Epithelial cell of esophagus (primary cell): ENCODE measurements around the gene RABL2B.

ENCODE experiments used
- DNase-seq: peaks from one replicate; pipeline ENCODE4 v3.0.0; 2010; ENCODE audit warnings: low read depth
- H3K4me3 ChIP-seq: 2 replicates; pipeline ENCODE4 v1.5.1; 2011; ENCODE audit warnings: mild to moderate bottlenecking, low read length, control low read depth
- TF ChIP-seq, protein P1 (sequence below): IDR thresholded peaks from 2 replicates; pipeline ENCODE4 v1.5.1; 2011; ENCODE audit warnings: low read depth, mild to moderate bottlenecking, low read length, control low read depth, inconsistent platforms; ENCODE audit not compliant: insufficient read depth; ENCODE audit errors: missing control alignments

Gene RABL2B

DNA sequence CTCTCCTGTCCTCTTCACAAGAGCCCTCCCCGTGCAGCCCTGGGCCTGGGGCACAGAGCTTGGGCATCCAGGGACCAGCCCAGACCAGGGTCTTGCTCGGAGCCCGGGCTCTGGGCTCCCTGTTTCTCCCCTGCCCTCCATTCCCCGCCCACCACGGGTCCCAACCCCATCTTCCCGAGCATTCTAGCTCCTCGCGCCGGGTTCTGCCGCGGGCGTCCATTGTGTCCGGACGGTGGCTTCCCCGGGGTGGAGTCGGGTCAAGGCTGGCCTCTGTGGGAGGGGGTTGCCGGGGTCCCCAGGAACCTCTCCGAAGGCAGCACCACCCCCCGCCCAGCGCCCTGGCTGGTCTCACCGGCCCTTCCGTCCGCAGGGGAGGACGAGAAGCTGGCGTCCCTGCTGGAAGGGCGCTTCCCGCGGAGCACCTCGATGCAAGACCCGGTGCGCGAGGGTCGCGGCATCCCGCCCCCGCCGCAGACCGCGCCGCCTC is 63.6 kb downstream of the RABL2B start:
- H3K4me3 ChIP-seq = no peak overlapping the region

DNA sequence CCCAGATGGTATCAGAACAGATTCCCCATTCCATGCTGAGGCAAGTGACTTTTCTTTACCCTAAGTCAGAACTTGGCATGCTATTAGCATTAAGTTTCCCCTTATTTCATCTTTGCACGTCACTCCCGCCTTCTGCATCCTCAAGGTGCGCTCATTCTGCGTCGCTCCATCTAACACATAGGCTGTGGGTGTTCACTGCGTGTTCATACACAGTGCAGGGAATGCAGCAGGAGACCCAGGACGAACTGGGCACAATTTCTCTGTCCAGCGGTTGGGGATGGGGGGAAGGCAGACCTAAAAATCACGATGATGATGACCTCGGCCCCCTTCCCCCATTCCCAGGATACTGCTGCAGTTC is 65.1 kb downstream of the RABL2B start:
- no peak for DNase-seq
- TF ChIP-seq, protein P1, sequence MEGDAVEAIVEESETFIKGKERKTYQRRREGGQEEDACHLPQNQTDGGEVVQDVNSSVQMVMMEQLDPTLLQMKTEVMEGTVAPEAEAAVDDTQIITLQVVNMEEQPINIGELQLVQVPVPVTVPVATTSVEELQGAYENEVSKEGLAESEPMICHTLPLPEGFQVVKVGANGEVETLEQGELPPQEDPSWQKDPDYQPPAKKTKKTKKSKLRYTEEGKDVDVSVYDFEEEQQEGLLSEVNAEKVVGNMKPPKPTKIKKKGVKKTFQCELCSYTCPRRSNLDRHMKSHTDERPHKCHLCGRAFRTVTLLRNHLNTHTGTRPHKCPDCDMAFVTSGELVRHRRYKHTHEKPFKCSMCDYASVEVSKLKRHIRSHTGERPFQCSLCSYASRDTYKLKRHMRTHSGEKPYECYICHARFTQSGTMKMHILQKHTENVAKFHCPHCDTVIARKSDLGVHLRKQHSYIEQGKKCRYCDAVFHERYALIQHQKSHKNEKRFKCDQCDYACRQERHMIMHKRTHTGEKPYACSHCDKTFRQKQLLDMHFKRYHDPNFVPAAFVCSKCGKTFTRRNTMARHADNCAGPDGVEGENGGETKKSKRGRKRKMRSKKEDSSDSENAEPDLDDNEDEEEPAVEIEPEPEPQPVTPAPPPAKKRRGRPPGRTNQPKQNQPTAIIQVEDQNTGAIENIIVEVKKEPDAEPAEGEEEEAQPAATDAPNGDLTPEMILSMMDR = no peak
- no peak overlapping the region for H3K4me3 ChIP-seq

More for the DNA sequence above, 63.6 kb downstream of the RABL2B start:
- no peak for DNase-seq
- TF ChIP-seq, protein P1 = no peak

DNA sequence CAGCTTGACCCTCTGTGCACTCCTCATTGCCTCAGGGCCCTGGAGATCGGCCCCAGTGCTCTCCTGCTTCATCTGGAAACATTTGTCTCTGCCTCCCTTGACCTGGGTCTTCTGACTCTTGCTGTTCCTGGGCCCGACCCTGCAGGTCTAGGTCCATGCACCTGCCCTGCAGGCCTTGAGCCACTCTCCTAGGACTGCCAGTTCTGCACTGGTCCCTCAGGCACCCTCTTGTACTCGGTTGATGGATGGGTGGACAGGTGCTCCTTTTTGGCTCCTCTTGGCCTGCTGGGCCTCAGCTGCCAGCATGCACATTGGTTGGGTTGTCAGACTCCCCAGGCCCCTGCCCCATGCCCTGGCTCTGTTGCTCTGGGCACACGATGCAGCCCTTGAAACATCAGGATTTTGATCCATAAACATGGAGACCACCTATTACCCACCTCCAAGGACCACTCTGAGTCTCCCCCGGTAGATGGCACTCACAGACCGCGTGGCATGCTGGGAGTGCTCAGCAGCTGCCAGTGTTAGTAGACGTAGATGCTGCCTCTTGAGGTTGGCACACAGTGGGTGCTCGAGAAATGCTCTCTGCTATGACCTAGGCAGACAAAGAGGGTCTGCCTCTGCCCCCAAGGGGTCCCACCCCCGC is 65.6 kb downstream of the RABL2B start:
- H3K4me3 ChIP-seq = no peak overlapping the region
- TF ChIP-seq, protein P1 = no peak
- no peak for DNase-seq
